Liver (tissue), 9 donors: ENCODE measurements around the gene COL6A3. TPM values are rescaled to one million over a fixed set of nuclear protein-coding genes. Genes with fewer than 3 reads are reported as not detected.

Experiments used
- DNase-seq: peaks from one replicate; pipeline ENCODE4 v3.0.0-alpha.2; 2017; ENCODE audit warnings: low spot score
- H3K27ac ChIP-seq, 2 donors: one replicate each; pipeline ENCODE4 v1.7.0; 2013; ENCODE audit warnings: inconsistent platforms in 2 of 2, low read length in 2 of 2, control low read depth in 1 of 2, low read depth in 1 of 2, mild to moderate bottlenecking in 1 of 2
- H3K27me3 ChIP-seq, 4 donors: one replicate each; pipeline versions ENCODE4 v1.6.1 to v1.7.0; 2013; ENCODE audit warnings: low read length in 3 of 4, inconsistent platforms in 1 of 4, mild to moderate bottlenecking in 1 of 4, moderate library complexity in 1 of 4; ENCODE audit not compliant: control insufficient read depth in 4 of 4, insufficient read depth in 4 of 4
- H3K36me3 ChIP-seq, 4 donors: one replicate each; pipeline versions ENCODE4 v1.6.1 to v1.7.0; 2013; ENCODE audit warnings: low read length in 3 of 4, mild to moderate bottlenecking in 3 of 4, low read depth in 1 of 4, moderate library complexity in 1 of 4; ENCODE audit not compliant: control insufficient read depth in 4 of 4, insufficient read depth in 3 of 4
- H3K4me1 ChIP-seq, 4 donors: one replicate each; pipeline versions ENCODE4 v1.6.1 to v1.7.0; 2013; ENCODE audit warnings: low read length in 3 of 4, mild to moderate bottlenecking in 3 of 4, moderate library complexity in 1 of 4; ENCODE audit not compliant: control insufficient read depth in 4 of 4, insufficient read depth in 4 of 4
- H3K4me3 ChIP-seq, 3 donors: one replicate each; pipeline versions ENCODE4 v1.6.1 to v1.7.0; 2013; ENCODE audit warnings: low read length in 3 of 3, control low read depth in 1 of 3, low read depth in 1 of 3, mild to moderate bottlenecking in 1 of 3
- H3K9ac ChIP-seq, 2 donors: one replicate each; pipeline ENCODE4 v1.7.0; 2013; ENCODE audit warnings: low read length in 2 of 2, mild to moderate bottlenecking in 2 of 2, moderate library complexity in 2 of 2, control low read depth in 1 of 2, low read depth in 1 of 2
- H3K9me3 ChIP-seq, 4 donors: one replicate each; pipeline versions ENCODE4 v1.6.1 to v1.7.0; 2013; ENCODE audit warnings: low read length in 3 of 4; ENCODE audit not compliant: control insufficient read depth in 4 of 4
- ATF3 ChIP-seq: IDR thresholded peaks from 2 replicates; pipeline ENCODE4 v1.6.1; 2016; ENCODE audit warnings: antibody characterized with exemption
- CTCF ChIP-seq: fragments of 150-350 bp; IDR thresholded peaks from 2 replicates; pipeline ENCODE4 v1.5.1; 2017; ENCODE audit warnings: improper control_type of control experiment, low read depth, low read length; ENCODE audit not compliant: missing input control
- EGR1 ChIP-seq, 2 donors: IDR thresholded peaks; 2 replicates each; pipeline ENCODE4 v1.6.1; 2016 to 2018; ENCODE audit warnings: antibody characterized with exemption in 2 of 2, low read depth in 2 of 2
- FOXA1 ChIP-seq: IDR thresholded peaks from 2 replicates; pipeline ENCODE4 v1.6.1; 2016; ENCODE audit warnings: antibody characterized with exemption
- FOXA2 ChIP-seq: IDR thresholded peaks from 2 replicates; pipeline ENCODE4 v1.6.1; 2016; ENCODE audit warnings: antibody characterized with exemption
- GABPA ChIP-seq, 2 donors: IDR thresholded peaks in 1 of 2; conservative IDR thresholded peaks in 1 of 2; 2 replicates each; pipeline ENCODE4 v1.6.1; 2016; ENCODE audit warnings: antibody characterized with exemption in 2 of 2, mild to moderate bottlenecking in 1 of 2, moderate library complexity in 1 of 2
- HNF4A ChIP-seq, 2 donors: conservative IDR thresholded peaks; 2 replicates each; pipeline ENCODE4 v1.6.1; 2016; ENCODE audit warnings: antibody characterized with exemption in 2 of 2, mild to moderate bottlenecking in 2 of 2
- HNF4G ChIP-seq: IDR thresholded peaks from 2 replicates; pipeline ENCODE4 v1.6.1; 2016; ENCODE audit warnings: antibody characterized with exemption
- JUND ChIP-seq, 2 donors: IDR thresholded peaks; 2 replicates each; pipeline ENCODE4 v1.6.1; 2016; ENCODE audit warnings: antibody characterized with exemption in 2 of 2
- NR2F2 ChIP-seq: IDR thresholded peaks from 2 replicates; pipeline ENCODE4 v1.6.1; 2016; ENCODE audit warnings: antibody characterized with exemption
- RAD21 ChIP-seq, 2 donors: IDR thresholded peaks; 2 replicates each; pipeline ENCODE4 v1.6.1; 2016; ENCODE audit warnings: antibody characterized with exemption in 2 of 2, mild to moderate bottlenecking in 2 of 2
- RXRA ChIP-seq, 2 donors: IDR thresholded peaks; 2 replicates each; pipeline ENCODE4 v1.6.1; 2017 to 2018; ENCODE audit warnings: antibody characterized with exemption in 2 of 2, mild to moderate bottlenecking in 1 of 2
- SP1 ChIP-seq: IDR thresholded peaks from 2 replicates; pipeline ENCODE4 v1.6.1; 2018; ENCODE audit warnings: antibody characterized with exemption, mild to moderate bottlenecking
- TAF1 ChIP-seq: conservative IDR thresholded peaks from 2 replicates; pipeline ENCODE4 v1.6.1; 2016; ENCODE audit warnings: antibody characterized with exemption, mild to moderate bottlenecking
- YY1 ChIP-seq: IDR thresholded peaks from 2 replicates; pipeline ENCODE4 v1.6.1; 2016; ENCODE audit warnings: antibody characterized with exemption, mild to moderate bottlenecking
- WGBS: extraction: QIAGEN DNeasy Blood & Tissue Kit; methylation state at CpG from one replicate; pipeline ENCODE4 v1.1.7; 2013; 5-methylcytosine and 5-hydroxymethylcytosine counted together
- polyA plus RNA-seq, 2 donors: library from polyadenylated mRNA; stranded (reverse) in 1 of 2; unstranded in 1 of 2; fragments of 200-250 nt in 1 of 2; fragments of >200 nt in 1 of 2; fragmentation: Nextera tagmentation in 1 of 2; extraction: Ambion mirVana in 1 of 2; gene quantifications; one replicate each; pipeline versions ENCODE4 v1.2.1 to v1.2.3, GENCODE V29; 2013 to 2015
- total RNA-seq, 2 donors: library from RNA; depleted of rRNA; stranded (reverse); fragments of >200 nt; gene quantifications; one replicate each; pipeline ENCODE4 v1.2.3, GENCODE V29; 2014
- TF ChIP-seq, protein P1 (sequence below): IDR thresholded peaks from 2 replicates; pipeline ENCODE4 v1.6.1; 2016; ENCODE audit warnings: antibody characterized with exemption
- TF ChIP-seq, protein P2 (sequence below): IDR thresholded peaks from 2 replicates; pipeline ENCODE4 v1.6.1; 2016; ENCODE audit warnings: antibody characterized with exemption, mild to moderate bottlenecking
- TF ChIP-seq, protein P3 (sequence below): IDR thresholded peaks from 2 replicates; pipeline ENCODE4 v1.6.1; 2016; ENCODE audit warnings: antibody characterized with exemption
- donor health status: healthy.
- donor health status: healthy.
- donor health status: healthy.
- donor health status: healthy.
- donor health status: healthy.

The COL6A3 gene
- total and polyA plus RNA-seq, 4 donors, result 1.7 to 28.7 (median 17.5) TPM

DNA sequence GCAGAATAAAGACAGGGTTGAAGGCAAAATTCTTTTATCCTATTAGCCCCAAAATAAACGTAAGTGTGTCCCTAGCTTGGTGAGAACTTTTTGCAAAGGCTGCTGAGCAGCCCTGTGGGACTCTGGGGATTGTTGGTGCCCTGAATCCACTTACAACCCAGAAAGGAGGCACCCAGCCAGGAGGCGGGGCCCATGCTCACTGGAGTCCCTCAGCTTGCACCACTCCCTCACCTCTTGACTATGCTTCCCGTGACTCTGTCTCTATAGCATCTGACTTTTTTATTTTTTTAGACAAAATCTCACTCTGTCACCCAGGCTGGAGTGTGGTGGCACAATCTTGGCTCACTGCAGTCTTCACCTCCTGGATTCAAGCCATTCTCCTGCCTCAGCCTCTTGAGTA, 15.8 kb upstream of the COL6A3 start:
- Histone ChIP-seq H3K36me3 (no peaks in the 10 kb centered on the region), H3K27ac (no peak overlapping the region), H3K9me3 (no peaks in the 10 kb centered on the region), H3K27me3 (peaks cover 0 to 8% (median 0%) of the 10 kb centered on the region in 4 donors), H3K4me3 (no peak overlapping the region), H3K4me1 (peaks cover 0 to 4% (median 0%) of the 10 kb centered on the region in 4 donors), H3K9ac (no peak overlapping the region)
- WGBS, result 69% methylated on average over 3 of the region's 3 CpGs
- no peak for DNase-seq
- TF ChIP-seq HNF4A (conservative IDR thresholded peaks at IDR 0.05) (no peak), SP1 (no peak), GABPA (IDR thresholded peaks at IDR 0.05 in 1 of 2, conservative IDR thresholded peaks at IDR 0.05 in 1 of 2) (no peak), EGR1 (IDR thresholded peaks at IDR 0.05; ENCODE audit: low read depth in 2 of 2) (no peak), HNF4G (no peak), YY1 (no peak), ATF3 (no peak), FOXA2 (no peak), JUND (IDR thresholded peaks at IDR 0.05) (no peak)
- TF ChIP-seq, protein P1, sequence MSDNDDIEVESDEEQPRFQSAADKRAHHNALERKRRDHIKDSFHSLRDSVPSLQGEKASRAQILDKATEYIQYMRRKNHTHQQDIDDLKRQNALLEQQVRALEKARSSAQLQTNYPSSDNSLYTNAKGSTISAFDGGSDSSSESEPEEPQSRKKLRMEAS, result no peak

DNA sequence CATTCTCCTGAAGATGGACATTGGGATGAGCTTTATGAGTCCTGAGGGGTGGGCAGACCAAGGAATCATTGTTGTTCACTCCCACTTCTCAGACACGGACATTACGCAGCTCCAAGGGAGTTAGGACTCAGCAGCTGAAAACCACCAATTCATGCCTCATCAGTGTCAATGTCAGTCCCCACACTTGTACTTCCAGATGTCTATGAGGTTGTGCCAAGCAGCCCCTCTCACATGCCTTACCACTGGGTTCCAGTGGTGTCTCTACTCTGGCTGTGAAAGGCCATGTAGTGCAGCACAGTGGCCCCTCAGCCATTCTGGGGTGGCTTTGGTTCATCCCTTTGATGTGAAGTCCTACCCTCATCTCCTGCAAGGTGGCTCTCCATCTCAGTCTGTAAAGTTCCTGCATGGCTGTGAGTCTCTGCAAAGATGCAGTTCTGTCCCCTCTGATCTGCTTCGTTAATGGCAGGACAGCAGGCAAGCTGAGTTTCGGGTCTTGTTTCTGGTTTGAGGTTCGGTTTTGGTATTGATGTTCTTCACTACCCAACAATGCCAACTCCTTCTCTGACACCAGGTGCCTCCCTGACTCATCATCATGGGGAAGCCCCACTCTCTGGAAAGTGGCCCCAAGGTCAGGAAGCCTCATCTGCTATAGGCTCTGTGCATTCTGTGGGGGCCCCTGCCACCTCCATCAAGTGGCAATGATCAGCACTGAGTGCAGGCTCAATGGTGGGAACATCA, 14.0 kb upstream of the COL6A3 start:
- no peak for DNase-seq
- no peak for TF ChIP-seq JUND (IDR thresholded peaks at IDR 0.05)
- TF ChIP-seq, protein P2, sequence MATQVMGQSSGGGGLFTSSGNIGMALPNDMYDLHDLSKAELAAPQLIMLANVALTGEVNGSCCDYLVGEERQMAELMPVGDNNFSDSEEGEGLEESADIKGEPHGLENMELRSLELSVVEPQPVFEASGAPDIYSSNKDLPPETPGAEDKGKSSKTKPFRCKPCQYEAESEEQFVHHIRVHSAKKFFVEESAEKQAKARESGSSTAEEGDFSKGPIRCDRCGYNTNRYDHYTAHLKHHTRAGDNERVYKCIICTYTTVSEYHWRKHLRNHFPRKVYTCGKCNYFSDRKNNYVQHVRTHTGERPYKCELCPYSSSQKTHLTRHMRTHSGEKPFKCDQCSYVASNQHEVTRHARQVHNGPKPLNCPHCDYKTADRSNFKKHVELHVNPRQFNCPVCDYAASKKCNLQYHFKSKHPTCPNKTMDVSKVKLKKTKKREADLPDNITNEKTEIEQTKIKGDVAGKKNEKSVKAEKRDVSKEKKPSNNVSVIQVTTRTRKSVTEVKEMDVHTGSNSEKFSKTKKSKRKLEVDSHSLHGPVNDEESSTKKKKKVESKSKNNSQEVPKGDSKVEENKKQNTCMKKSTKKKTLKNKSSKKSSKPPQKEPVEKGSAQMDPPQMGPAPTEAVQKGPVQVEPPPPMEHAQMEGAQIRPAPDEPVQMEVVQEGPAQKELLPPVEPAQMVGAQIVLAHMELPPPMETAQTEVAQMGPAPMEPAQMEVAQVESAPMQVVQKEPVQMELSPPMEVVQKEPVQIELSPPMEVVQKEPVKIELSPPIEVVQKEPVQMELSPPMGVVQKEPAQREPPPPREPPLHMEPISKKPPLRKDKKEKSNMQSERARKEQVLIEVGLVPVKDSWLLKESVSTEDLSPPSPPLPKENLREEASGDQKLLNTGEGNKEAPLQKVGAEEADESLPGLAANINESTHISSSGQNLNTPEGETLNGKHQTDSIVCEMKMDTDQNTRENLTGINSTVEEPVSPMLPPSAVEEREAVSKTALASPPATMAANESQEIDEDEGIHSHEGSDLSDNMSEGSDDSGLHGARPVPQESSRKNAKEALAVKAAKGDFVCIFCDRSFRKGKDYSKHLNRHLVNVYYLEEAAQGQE, result no peak
- no peak for TF ChIP-seq HNF4G
- no peak for TF ChIP-seq RXRA (IDR thresholded peaks at IDR 0.05)
- TF ChIP-seq, protein P1, result no peak
- no peak for TF ChIP-seq SP1
- TF ChIP-seq NR2F2, result no peak
- no peak for TF ChIP-seq RAD21 (IDR thresholded peaks at IDR 0.05)
- no peak for TF ChIP-seq GABPA (IDR thresholded peaks at IDR 0.05 in 1 of 2, conservative IDR thresholded peaks at IDR 0.05 in 1 of 2)
- TF ChIP-seq YY1, result no peak
- no peak for TF ChIP-seq CTCF
- TF ChIP-seq HNF4A (conservative IDR thresholded peaks at IDR 0.05), result no peak
- TF ChIP-seq FOXA2, result no peak
- no peak for TF ChIP-seq FOXA1
- TF ChIP-seq TAF1, result no peak
- no peak for TF ChIP-seq ATF3
- TF ChIP-seq, protein P3, sequence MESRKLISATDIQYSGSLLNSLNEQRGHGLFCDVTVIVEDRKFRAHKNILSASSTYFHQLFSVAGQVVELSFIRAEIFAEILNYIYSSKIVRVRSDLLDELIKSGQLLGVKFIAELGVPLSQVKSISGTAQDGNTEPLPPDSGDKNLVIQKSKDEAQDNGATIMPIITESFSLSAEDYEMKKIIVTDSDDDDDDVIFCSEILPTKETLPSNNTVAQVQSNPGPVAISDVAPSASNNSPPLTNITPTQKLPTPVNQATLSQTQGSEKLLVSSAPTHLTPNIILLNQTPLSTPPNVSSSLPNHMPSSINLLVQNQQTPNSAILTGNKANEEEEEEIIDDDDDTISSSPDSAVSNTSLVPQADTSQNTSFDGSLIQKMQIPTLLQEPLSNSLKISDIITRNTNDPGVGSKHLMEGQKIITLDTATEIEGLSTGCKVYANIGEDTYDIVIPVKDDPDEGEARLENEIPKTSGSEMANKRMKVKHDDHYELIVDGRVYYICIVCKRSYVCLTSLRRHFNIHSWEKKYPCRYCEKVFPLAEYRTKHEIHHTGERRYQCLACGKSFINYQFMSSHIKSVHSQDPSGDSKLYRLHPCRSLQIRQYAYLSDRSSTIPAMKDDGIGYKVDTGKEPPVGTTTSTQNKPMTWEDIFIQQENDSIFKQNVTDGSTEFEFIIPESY, result no peak
- 84% methylated on average over 5 of the region's 5 CpGs for WGBS
- peaks cover 0 to 3% (median 0%) of the 10 kb centered on the region in 4 donors for H3K4me1 ChIP-seq
- no peaks in the 10 kb centered on the region for H3K9me3 ChIP-seq
- H3K36me3 ChIP-seq, result no peaks in the 10 kb centered on the region
- peaks cover 0 to 2% (median 0%) of the 10 kb centered on the region in 4 donors for H3K27me3 ChIP-seq
- H3K9ac ChIP-seq, result no peak overlapping the region
- H3K4me3 ChIP-seq, result no peak overlapping the region
- H3K27ac ChIP-seq, result no peak overlapping the region
